B cell (primary cell): ENCODE results near the gene VPS26A.

Source experiments
- CTCF ChIP-seq: fragments of 200-600 bp; IDR thresholded peaks from one replicate; pipeline ENCODE4 v1.8.0; 2022; ENCODE audit warnings: antibody characterized with exemption, mild to moderate bottlenecking
- EZH2 ChIP-seq: IDR thresholded peaks from 2 replicates; pipeline ENCODE4 v1.6.1; 2012; ENCODE audit warnings: borderline replicate concordance, low read depth, mild to moderate bottlenecking, moderate library complexity, low read length; ENCODE audit not compliant: insufficient read depth, poor library complexity, severe bottlenecking

GRCh38 chr10:69097729-69098128, 26.2 kb upstream of the VPS26A start:
- TF ChIP-seq CTCF (no peak), EZH2 (no peak)
